Endodermal cell (in vitro differentiated cells): Measurements from ENCODE around the gene ARHGAP8. TPM values are rescaled to one million over a fixed set of nuclear protein-coding genes. Genes with fewer than 3 reads are reported as not detected.

Experiments
- DNase-seq: peaks from one replicate; pipeline ENCODE4 v3.0.0-alpha.2; 2017
- H3K27ac ChIP-seq: 2 replicates; pipeline ENCODE4 v1.5.1; 2013; ENCODE audit warnings: mild to moderate bottlenecking, low read depth, low read length, moderate library complexity
- H3K27me3 ChIP-seq: 2 replicates; pipeline ENCODE4 v1.6.1; 2013; ENCODE audit warnings: mild to moderate bottlenecking, low read length, moderate library complexity; ENCODE audit not compliant: insufficient read depth, control insufficient read depth, poor library complexity, severe bottlenecking
- H3K36me3 ChIP-seq: 2 replicates; pipeline ENCODE4 v1.7.0; 2013; ENCODE audit warnings: mild to moderate bottlenecking, low read length, moderate library complexity; ENCODE audit not compliant: control insufficient read depth, insufficient read depth
- H3K4me1 ChIP-seq: one replicate; pipeline ENCODE4 v1.7.0; 2013; ENCODE audit warnings: low read length; ENCODE audit not compliant: control insufficient read depth, insufficient read depth
- H3K4me3 ChIP-seq: 2 replicates; pipeline ENCODE4 v1.5.1; 2013; ENCODE audit warnings: mild to moderate bottlenecking, low read length, moderate library complexity
- H3K9ac ChIP-seq: 2 replicates; pipeline ENCODE4 v1.6.1; 2013; ENCODE audit warnings: mild to moderate bottlenecking, low read length, moderate library complexity; ENCODE audit not compliant: poor library complexity, severe bottlenecking; ENCODE audit errors: extremely low read depth
- H3K9me3 ChIP-seq: 2 replicates; pipeline ENCODE4 v1.6.1; 2013; ENCODE audit warnings: mild to moderate bottlenecking, low read length, moderate library complexity; ENCODE audit not compliant: control insufficient read depth
- H3K27ac Mint-ChIP-seq: 2 replicates; pipeline ENCODE4 v1.8.0; 2020; ENCODE audit warnings: mixed read lengths
- H3K27me3 Mint-ChIP-seq: 2 replicates; pipeline ENCODE4 v1.8.0; 2021; ENCODE audit warnings: mild to moderate bottlenecking, mixed read lengths; ENCODE audit not compliant: insufficient read depth
- H3K36me3 Mint-ChIP-seq: 2 replicates; pipeline ENCODE4 v1.8.0; 2020; ENCODE audit warnings: low read depth, mixed read lengths
- H3K4me1 Mint-ChIP-seq: 2 replicates; pipeline ENCODE4 v1.8.0; 2020; ENCODE audit warnings: mixed read lengths
- H3K4me3 Mint-ChIP-seq: 2 replicates; pipeline ENCODE4 v1.8.0; 2020; ENCODE audit warnings: mild to moderate bottlenecking, moderate library complexity, mixed read lengths
- H3K9me3 Mint-ChIP-seq: 2 replicates; pipeline ENCODE4 v1.8.0; 2020; ENCODE audit warnings: mild to moderate bottlenecking, mixed read lengths
- WGBS, 2 experiments: methylation state at CpG; one replicate each; pipeline versions ENCODE4 v1.1.5 to v1.1.7; 2013; ENCODE audit warnings: missing lambda C conversion rate in 2 of 2, mixed read lengths in 1 of 2; ENCODE audit not compliant: insufficient coverage in 1 of 2, insufficient read length in 1 of 2; 5-methylcytosine and 5-hydroxymethylcytosine counted together
- total RNA-seq, 2 donors: library from RNA; stranded (reverse); fragmentation: NEBNext Ultra II Directional in 1 of 2; extraction: Animal tissue kit (Norgen Biotek cat#: 25700) in 1 of 2; gene quantifications; 2 replicates in 1 of 2; 3 replicates in 1 of 2; pipeline ENCODE4 v1.2.1, GENCODE V29; 2021
- TF ChIP-seq, protein P1 (sequence below): fragments of 200-600 bp; sonication (generic); conservative IDR thresholded peaks from 2 replicates; pipeline ENCODE4 v1.5.0; 2021; ENCODE audit warnings: antibody characterized with exemption, mild to moderate bottlenecking

The ARHGAP8 gene
- total RNA-seq, 2 donors from 2014 or later: 45.2 to 51.3 TPM

DNA sequence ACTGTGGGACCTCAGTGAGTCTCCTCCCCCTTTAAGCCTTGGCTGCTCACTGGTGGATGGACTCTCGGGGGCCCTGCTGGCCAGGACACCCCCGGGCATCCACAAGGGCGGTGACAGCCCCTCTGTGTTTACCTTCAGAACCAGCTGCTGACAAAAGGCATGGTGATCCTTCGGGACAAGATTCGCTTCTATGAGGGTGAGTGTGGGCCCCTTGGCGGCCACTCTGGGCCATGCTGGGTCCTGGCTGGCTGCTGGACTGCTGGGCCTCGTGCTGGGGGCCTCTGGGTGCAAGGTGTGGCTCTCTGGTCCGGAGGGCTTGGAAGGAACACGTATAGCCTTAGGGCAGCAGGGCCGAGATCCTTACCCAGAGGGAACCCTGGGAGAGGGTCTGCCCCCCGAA lies 25.9 kb upstream of the ARHGAP8 start:
- TF ChIP-seq, protein P1, sequence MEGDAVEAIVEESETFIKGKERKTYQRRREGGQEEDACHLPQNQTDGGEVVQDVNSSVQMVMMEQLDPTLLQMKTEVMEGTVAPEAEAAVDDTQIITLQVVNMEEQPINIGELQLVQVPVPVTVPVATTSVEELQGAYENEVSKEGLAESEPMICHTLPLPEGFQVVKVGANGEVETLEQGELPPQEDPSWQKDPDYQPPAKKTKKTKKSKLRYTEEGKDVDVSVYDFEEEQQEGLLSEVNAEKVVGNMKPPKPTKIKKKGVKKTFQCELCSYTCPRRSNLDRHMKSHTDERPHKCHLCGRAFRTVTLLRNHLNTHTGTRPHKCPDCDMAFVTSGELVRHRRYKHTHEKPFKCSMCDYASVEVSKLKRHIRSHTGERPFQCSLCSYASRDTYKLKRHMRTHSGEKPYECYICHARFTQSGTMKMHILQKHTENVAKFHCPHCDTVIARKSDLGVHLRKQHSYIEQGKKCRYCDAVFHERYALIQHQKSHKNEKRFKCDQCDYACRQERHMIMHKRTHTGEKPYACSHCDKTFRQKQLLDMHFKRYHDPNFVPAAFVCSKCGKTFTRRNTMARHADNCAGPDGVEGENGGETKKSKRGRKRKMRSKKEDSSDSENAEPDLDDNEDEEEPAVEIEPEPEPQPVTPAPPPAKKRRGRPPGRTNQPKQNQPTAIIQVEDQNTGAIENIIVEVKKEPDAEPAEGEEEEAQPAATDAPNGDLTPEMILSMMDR: no peak
- Mint-ChIP-seq H3K27me3 (no peaks in the 10 kb centered on the region), H3K27ac (no peak overlapping the region), H3K4me1 (peaks cover 13% of the 10 kb centered on the region), H3K9me3 (no peaks in the 10 kb centered on the region), H3K4me3 (no peak overlapping the region), H3K36me3 (peaks cover 25% of the 10 kb centered on the region)
- Histone ChIP-seq H3K4me1 (peaks cover 8% of the 10 kb centered on the region), H3K4me3 (no peak overlapping the region), H3K36me3 (peaks cover 8% of the 10 kb centered on the region), H3K9ac (no peak overlapping the region), H3K9me3 (no peaks in the 10 kb centered on the region), H3K27me3 (no peaks in the 10 kb centered on the region), H3K27ac (no peak overlapping the region)
- no peak for DNase-seq
- WGBS, 2 experiments: 93 to 98% methylated on average over 9 to 11 of the region's 11 CpGs

DNA sequence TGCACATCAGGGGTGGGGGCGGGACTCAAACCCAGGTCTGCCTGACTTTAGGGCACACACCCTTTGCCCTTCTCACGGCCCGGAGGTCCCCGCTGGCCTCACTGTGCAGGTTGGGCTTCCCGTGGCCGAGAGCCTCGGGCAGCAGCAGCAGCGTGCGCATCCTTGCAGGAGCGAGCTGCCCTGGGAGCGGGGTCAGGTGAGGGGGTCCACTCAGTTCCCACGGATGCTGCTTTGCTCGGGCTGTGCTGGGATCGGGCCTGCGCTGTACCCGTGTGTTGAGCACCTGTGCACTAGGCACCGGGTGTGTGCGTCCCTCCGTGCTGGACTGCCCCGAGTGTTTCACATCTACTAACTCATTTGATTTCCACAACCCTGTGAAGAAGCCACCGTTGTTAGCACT lies 25.2 kb upstream of the ARHGAP8 start:
- H3K4me3 ChIP-seq: no peak overlapping the region
- no peaks in the 10 kb centered on the region for H3K9me3 ChIP-seq
- H3K9ac ChIP-seq: no peak overlapping the region
- Mint-ChIP-seq H3K9me3 (no peaks in the 10 kb centered on the region), H3K36me3 (peaks cover 24% of the 10 kb centered on the region), H3K27ac (no peak overlapping the region), H3K4me1 (peaks cover 13% of the 10 kb centered on the region), H3K27me3 (no peaks in the 10 kb centered on the region), H3K4me3 (no peak overlapping the region)
- peaks cover 8% of the 10 kb centered on the region for H3K36me3 ChIP-seq
- TF ChIP-seq, protein P1: no peak
- peaks cover 8% of the 10 kb centered on the region for H3K4me1 ChIP-seq
- no peak overlapping the region for H3K27ac ChIP-seq
- no peak for DNase-seq
- no peaks in the 10 kb centered on the region for H3K27me3 ChIP-seq
- WGBS, 2 experiments: 94 to 96% methylated on average over 13 to 21 of the region's 21 CpGs

DNA sequence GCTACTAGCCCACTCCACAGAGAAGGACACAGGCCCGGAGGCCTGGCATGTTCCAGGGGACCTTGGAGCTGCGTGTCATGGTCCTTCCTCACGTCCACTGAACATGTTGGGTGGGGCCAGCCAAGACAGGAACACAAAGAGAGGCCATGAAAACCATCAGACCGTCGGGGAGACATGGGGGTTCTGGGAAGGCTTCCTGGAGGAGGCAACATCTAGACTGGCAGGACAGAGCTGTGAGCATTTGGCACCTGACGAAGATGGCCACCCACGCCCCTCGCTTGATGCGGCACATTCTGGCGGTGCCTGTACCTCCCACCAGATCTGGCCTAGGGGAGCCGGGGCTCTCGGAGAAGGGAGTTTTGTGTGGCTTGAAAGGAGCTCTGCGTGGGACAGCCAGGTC lies 24.7 kb upstream of the ARHGAP8 start:
- no peak overlapping the region for H3K4me3 ChIP-seq
- peaks cover 8% of the 10 kb centered on the region for H3K36me3 ChIP-seq
- H3K9ac ChIP-seq: no peak overlapping the region
- 87 to 98% methylated on average over 7 to 13 of the region's 13 CpGs for WGBS, 2 experiments
- TF ChIP-seq, protein P1: no peak
- H3K4me1 Mint-ChIP-seq: peaks cover 13% of the 10 kb centered on the region
- peaks cover 8% of the 10 kb centered on the region for H3K4me1 ChIP-seq
- H3K9me3 Mint-ChIP-seq: no peaks in the 10 kb centered on the region
- no peaks in the 10 kb centered on the region for H3K9me3 ChIP-seq
- H3K27me3 ChIP-seq: no peaks in the 10 kb centered on the region
- no peak overlapping the region for H3K27ac Mint-ChIP-seq
- H3K27me3 Mint-ChIP-seq: no peaks in the 10 kb centered on the region
- H3K27ac ChIP-seq: no peak overlapping the region
- H3K4me3 Mint-ChIP-seq: no peak overlapping the region
- DNase-seq: no peak
- H3K36me3 Mint-ChIP-seq: peaks cover 24% of the 10 kb centered on the region
